Stimulated activated CD8-positive, alpha-beta memory T cell treated with anti-CD3 and anti-CD28 coated beads, Interleukin-4, amount 100 ng/mL, for 1 hour (primary cell): ENCODE measurements around the gene PARP3.

ENCODE experiments used
- DNase-seq, 2 donors: peaks; one replicate each; pipeline ENCODE4 v3.0.0-alpha.2; 2020; ENCODE audit warnings: low read depth in 2 of 2, low spot score in 1 of 2

PARP3 gene

DNA sequence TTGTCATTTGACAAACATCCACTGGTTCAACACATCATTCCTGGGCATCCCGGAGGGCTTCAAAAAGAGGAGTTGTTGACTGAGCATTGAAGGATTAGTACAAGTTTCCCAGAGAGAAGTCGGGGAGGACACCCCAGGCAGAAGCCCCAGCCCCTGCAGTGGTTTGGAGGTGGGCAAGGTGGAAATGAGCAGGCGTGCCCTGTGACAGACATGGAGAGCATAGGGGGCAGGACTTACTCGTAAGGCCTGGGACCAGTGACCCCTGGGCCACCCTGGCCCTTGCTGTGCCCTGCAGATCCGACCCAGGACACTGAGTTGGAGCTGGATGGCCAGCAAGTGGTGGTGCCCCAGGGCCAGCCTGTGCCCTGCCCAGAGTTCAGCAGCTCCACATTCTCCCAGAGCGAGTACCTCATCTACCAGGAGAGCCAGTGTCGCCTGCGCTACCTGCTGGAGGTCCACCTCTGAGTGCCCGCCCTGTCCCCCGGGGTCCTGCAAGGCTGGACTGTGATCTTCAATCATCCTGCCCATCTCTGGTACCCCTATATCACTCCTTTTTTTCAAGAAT is 5.9 kb downstream of the PARP3 start:
- DNase-seq: no peak

DNA sequence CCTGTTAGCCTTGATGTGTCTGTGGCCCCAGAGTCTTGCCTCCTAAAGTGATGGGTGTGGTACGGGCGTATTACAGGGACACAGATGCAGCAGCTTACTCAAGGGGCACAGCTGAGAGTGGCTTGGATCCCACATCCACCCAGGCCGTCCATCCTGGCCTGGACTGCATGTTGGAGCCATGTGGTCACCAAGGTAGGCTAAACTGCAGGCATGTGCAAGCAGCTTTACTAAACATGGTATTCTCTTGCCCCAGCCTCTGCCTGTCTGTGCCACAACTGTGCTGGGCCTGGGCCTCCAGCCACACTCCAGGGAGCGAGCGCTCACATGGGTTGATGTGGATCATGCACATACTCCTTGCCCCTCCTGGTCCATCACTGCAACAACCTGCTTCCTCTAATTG is 7.0 kb downstream of the PARP3 start:
- no peak for DNase-seq

DNA sequence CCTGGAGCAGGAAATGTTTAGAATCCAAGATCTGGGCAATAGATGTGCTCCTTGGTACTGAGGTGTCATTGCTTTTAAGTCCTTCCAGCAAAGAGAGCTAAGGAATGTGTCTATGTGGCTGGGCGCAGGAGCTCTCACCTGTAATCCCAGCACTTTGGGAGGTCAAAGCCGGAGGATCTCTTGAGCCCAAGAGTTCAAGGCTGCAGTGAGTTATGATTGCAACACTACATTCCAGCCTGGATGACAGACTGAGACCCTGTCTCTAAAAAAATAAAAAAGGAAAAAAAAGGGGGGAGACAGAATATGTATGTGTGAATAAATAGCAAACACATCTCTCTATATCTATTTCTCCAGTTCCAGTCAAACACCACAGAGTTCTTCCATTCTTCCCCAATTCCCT is 8.7 kb downstream of the PARP3 start:
- DNase-seq: no peak

DNA sequence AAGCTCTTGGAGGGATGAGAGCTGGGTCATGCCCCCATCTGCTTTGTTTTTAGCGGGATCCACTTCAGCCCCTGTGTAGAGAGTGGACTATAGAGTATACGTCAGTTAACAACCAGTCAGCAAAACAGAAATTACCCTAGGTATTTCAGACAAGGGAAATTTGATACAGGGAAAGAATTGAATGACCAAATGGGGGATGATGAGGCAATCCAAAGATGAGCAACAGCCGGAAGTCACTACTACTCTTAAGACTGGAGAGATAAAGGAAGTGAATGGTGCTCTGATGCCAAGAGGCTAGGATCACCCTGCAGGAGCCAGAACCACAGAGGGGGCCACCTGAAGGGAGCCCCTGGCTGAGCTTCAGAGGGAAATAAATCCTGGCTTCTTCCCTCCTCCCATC is 11.3 kb downstream of the PARP3 start:
- no peak for DNase-seq

DNA sequence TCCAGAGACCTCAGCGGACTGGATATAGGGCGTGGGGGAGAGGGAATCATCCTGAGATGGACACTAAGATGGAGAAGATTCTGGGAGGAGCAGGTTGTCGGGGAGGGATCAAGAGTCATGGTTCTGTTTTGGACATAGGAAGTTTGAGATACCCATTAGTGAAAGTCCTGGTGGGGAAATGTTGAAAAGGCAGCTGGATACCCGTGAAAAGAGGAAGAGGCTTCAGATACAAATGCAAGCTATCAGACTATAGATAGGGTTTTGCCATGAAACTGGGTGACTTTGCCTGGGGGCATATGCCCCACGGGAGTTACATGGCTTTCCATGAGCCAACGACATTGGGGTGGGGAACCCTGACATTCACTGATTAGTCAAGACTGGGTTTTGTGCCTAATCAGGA is 11.9 kb downstream of the PARP3 start:
- DNase-seq: no peak

DNA sequence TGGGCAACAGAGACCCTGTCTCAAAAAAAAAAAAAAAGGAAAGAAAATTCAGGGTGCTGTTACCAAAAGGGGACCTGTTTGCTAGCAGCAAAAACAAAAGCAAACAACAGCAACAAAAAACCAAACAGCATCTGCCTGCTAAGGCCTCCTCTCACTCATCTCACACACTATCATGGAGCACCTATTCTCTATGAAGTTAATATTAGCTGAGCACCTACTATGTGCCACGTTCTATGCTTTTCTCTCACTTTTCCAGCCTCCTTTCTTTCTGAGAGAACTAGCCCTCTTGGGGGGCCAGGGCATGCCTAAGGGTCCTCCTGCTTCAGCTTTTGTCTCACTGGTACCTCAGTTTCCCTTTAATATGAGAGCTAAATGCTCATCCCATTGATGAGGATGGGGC is 12.6 kb downstream of the PARP3 start:
- no peak for DNase-seq

DNA sequence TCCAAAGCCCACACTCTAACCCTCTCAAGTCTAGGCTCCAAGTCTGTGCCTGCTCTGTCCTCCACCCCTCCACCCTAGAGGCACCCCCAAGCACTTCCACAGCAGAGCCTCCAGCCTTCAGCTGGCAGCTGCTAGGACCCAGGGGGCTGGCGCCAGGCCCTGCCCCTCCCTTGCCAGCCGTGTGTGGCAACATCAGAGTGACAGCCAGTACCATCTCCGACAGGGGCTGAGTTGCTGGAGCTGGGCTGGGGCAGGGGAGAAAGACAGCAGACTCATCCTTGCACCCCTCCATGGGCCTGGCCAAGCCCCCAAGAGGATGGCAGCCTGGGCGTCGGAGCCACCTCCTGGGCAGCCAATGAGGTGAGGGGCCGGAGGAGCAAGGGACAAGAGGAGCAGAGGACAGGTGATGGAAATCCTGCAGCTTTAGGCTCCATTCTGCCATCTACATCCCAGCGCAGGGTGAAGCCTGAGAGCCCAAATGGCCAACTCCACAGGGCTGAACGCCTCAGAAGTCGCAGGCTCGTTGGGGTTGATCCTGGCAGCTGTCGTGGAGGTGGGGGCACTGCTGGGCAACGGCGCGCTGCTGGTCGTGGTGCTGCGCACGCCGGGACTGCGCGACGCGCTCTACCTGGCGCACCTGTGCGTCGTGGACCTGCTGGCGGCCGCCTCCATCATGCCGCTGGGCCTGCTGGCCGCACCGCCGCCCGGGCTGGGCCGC is 13.2 kb downstream of the PARP3 start, which contains the start of gene GPR62:
Gene GPR62, plus strand, starts transcription at position 207 of the 718 bp plus-strand sequence. Its CDS starts 272 bp downstream, at position 479.
- DNase-seq: no peak

DNA sequence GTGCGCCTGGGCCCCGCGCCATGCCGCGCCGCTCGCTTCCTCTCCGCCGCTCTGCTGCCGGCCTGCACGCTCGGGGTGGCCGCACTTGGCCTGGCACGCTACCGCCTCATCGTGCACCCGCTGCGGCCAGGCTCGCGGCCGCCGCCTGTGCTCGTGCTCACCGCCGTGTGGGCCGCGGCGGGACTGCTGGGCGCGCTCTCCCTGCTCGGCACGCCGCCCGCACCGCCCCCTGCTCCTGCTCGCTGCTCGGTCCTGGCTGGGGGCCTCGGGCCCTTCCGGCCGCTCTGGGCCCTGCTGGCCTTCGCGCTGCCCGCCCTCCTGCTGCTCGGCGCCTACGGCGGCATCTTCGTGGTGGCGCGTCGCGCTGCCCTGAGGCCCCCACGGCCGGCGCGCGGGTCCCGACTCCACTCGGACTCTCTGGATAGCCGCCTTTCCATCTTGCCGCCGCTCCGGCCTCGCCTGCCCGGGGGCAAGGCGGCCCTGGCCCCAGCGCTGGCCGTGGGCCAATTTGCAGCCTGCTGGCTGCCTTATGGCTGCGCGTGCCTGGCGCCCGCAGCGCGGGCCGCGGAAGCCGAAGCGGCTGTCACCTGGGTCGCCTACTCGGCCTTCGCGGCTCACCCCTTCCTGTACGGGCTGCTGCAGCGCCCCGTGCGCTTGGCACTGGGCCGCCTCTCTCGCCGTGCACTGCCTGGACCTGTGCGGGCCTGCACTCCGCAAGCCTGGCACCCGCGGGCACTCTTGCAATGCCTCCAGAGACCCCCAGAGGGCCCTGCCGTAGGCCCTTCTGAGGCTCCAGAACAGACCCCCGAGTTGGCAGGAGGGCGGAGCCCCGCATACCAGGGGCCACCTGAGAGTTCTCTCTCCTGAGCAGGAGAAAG is 14.0 kb downstream of the PARP3 start:
- DNase-seq: no peak

DNA sequence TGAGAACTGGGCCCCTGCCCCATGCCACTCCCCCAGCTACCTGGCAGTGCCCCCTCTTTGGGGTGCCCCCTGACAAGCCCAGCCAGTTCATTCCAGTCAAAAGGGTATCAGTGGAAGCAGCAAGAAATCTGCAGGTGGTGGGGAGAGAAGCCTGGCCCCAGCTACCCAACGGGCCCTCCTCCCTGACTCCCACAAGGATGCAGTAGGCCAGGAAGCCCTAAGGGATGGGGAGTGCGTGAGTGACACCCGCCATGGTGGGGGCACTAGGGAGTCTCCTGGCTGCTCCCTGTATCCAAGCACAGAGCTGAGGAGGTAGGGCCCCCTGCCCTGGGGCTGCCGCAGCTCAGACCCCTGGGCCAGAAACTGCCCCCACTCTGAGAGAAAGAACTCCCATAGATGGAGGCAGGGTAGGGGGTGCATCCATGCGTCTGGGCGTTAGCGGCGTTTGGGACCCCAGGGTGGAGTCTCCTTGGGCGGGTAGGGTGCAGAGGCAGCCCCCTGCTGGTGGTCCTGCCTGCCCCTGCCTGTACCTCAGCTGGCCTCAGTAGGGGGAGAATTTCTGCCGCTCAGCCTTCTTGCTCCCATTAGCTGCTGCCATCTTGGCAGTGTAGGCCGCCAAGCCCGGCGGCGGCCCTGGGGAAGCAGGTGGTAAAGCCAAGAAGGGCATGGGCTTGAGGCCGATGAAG is 15.5 kb downstream of the PARP3 start:
- no peak for DNase-seq

DNA sequence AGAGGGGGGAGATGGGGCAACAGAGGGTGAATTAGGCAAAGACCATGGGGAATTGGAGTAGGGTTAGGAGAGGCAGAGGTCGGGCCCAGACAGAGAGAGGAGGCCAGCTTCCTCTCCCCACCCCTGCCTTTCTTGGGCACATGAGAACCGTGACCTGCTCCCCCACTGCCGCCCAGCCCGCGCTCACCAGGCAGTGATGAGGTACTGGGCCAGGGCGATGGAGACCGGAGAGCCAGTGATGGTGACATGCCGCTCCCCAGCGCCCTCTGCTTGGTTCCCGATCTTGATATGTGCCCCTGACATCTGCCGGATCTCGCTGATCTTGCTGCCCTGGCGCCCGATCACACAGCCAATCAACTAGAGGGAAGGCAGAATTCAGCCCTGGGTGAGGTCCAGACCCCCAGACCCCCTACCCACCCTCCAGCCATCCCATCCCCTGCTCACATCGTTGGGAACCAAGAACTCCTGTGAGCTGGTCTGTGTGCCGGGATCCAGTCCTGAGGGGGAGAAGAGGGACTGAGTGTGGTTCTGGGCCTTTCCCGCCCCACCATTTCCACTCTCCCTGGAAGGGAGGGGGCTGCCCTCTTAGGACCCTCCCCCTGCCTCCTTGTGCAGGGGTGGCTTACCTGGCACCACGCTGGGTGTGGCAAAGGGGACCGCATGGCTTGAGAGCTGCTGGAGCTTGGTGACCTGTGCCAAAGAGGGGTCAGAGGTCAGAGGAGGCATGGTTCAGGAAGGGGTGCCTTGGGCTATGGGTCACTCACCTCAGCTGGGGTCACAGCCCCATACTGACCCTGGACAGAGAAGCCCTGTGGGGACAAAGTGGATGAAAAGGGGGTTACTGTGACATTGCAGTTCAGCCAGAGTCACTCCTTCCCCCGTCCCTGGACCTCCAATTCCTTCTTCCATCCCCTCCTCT is 16.7 kb downstream of the PARP3 start:
- no peak for DNase-seq

DNA sequence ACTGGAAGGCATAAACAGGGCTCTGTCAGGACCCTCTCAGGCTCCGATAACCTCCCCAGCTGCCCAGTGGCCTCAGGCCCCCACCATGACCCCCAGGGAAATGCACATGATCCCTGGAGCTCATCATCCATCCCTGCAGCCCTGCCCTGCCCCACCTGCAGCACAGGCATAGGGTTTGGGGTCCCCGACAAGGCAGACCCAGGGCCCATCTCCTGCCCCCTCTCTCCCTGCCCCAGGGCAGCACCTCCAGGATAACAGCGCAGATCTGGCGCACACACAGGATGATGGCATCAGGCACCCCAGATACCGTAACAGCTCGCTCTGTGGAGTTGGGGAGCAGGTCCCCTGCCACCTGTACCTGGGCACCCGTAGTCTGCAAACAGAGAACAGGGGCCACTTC is 17.5 kb downstream of the PARP3 start:
- no peak for DNase-seq

DNA sequence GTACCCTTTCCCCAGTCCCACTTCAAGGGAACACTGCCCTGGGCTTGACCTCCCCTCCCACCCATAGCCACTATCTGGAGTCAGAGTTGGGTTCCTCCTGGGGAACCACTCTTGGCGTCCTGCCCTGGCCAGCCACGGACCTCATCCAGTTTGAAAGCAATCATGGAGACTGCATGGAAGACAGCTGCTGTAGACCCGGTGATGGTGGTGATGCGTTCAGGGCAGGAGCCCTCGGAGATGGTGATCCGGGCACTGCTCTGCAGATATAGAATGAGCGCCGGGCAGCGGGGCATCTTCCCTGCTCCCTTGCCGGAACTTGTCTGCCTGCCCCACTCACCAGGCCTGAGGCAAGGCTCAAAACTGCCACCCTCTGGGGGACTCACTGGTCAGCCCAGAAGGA is 18.2 kb downstream of the PARP3 start:
- no peak for DNase-seq

DNA sequence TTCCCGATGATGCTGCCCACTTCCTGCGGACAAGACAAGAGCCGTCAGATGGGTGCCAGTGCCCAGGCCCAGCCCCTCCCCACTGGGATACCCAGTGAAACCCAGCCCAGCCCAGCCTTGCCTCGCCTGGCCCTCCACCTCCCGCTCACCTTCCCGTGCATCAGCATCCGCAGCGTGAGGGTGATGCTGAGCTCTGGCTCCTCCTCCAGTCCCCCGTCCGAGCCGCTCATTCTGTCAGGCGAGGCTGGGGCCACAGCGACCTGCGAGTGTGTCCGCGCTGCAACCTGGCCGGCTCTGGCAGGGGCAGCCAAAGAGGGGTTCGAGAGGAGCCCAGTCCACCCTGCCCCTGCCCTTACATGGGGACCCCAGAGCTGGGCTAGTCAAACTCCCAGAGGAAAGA is 18.8 kb downstream of the PARP3 start:
- no peak for DNase-seq

DNA sequence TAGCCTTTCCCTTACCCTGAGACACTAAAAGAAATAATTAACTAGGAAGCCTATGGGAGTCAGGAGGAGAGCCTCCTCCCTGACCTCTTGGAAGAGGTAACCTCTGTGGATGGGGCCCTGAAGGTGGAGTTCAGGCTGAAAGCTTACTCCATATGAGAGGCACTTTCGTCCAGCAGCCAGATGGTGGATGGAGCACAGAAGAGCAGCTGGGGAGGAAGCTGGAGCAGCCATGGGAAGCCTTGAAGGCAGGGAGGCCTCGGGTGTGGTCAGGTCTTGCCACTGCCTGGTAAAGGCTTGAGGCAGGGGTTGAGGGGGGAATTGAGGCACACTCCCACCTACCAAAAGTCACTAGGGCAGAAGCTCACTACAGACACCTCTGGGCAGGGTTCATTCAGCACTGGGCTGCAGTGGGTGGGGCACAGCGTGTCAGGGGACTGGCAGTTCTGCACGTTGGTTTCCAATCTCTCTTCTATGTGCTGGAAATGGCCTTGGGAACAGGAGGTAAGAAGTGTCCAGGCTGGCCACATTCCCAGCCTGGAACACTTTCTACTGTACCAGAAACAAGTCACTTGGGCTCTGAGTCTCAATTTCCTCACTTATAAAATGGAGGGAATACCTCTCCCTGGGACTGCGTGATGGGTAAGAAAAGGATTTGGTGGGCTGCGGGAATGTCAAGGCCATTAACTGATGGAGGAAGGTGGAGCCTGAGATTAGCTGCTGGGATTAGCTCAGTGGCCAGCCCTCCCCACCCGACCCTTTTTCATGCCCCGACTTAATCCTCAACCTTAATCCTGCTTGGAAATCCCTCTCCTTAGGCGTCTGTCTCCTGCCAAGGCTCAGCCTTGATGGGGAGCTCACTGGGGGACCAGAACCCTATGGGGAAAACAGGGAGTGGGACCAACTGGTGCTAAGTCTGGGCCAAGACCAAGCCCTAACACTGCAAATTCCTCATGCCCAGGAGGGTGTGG is 19.7 kb downstream of the PARP3 start:
- DNase-seq: no peak

DNA sequence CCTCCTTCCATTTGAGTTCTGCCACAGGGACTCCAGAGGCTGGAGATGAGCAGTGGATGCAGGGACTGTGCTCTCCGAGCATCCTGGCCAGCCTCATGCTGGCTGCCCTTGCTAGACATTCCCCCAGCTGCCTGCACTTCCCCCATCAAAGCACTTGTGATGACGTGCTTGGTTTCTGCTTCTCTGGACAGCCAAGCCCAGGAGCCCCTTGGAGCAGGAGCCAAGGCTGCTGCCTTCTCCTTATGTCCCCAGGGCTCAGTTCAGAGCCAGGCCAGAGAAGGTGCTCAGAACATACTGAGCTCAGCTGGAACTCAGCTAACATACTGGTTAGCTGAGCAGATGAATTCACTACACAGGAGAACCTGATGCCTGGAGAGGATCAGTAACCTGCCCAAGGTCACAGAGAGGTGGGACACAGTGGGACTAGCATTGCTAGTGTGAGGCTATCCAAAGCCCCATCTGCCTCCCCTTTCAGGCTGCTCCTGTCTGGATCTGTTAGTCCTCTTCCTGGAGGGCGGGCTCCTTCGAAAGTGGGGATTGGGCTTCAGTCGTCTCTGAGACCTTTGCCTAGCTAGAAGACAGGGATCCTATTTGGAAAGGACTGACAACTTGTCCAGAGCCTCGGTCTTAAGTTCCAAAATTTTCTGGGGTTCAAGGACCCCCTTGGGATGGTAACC is 20.8 kb downstream of the PARP3 start:
- no peak for DNase-seq

DNA sequence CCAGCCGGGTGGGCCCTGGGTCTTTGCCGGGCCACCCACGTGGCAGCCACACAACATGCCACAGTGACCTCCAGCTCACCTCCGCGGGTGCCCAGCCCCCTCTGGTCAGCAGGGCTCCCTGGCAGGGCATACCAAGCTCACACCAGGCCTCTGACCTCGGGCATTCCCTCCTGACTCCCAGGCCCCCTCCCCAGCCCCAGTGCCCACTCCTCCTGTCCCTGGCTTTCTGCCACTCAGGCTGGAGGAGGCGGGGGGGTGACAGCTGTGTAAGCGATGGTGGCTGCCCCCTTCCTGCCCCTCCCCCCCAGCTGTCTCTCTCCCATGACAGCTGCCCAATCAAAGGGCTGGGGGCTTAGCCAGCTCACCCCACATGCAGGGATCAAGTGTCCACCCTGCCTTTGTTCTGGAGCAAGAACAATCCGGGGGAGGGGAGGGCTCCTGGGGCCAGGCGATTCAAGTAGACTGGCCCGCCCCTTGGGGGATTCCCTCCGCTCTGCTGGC is 21.8 kb downstream of the PARP3 start:
- no peak for DNase-seq

DNA sequence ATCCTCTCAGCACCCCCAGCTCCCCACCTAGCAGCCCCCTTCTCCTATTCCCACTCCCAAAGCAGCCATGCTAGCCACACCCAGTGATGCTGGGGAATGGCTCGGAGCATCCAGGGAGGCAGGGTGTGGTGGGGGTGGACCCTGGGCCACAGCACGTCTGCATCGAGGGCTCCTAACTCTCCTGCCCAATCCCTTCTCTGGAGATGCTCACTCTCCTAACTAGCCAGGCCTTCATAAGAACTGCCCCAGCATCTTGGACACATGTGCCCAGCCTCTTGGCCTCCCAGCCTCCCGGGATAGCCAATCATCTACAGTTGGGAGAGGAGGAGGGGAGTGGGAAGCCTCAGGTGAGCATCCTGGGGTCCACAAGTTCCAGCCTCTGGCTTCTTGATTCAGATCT is 22.4 kb downstream of the PARP3 start:
- DNase-seq: no peak

DNA sequence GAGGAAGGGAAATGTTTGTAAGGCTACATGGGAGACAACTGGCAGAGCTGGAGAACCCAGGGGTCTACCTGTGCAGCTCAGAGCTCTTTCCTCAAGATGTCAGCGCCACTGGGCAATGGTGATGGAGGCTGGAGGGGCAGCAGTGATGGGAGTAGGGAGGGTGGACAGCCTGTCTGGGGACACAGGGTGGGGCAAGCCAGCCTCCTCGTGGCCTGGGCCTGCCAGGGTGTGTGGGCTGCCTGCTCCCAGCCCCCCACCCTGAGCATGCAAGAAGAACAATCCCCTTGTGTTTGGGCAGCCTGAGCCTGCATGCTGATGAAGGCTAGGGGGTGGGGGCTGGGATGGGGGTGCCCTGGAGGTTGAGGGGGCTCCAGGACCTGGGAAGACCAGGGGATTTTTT is 23.9 kb downstream of the PARP3 start:
- no peak for DNase-seq

DNA sequence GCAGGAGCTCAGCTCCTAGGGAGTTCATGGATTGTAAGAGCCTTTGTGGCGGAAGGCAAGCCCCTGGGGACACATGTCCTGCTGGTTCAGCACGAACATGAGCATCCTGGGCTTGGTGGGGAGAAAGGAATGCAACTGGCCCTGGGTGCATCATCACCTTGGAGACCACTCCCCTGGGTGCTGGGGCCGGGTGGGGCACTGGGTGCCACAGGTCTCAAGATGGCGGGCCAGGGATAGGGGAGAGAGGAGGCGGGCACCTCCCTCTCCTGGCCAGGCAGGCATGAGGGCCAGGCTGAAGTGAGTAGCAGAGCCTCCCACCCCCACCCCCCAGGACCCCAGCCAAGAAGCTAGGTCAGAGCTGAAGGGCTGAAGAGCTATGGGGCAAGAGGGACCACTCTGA is 24.3 kb downstream of the PARP3 start:
- no peak for DNase-seq
